Measurements from ENCODE around the gene BCOR.
A peak's percentile ranks its signal among the peaks of the same experiment; 100 is the strongest.

The BCOR gene

DNA sequence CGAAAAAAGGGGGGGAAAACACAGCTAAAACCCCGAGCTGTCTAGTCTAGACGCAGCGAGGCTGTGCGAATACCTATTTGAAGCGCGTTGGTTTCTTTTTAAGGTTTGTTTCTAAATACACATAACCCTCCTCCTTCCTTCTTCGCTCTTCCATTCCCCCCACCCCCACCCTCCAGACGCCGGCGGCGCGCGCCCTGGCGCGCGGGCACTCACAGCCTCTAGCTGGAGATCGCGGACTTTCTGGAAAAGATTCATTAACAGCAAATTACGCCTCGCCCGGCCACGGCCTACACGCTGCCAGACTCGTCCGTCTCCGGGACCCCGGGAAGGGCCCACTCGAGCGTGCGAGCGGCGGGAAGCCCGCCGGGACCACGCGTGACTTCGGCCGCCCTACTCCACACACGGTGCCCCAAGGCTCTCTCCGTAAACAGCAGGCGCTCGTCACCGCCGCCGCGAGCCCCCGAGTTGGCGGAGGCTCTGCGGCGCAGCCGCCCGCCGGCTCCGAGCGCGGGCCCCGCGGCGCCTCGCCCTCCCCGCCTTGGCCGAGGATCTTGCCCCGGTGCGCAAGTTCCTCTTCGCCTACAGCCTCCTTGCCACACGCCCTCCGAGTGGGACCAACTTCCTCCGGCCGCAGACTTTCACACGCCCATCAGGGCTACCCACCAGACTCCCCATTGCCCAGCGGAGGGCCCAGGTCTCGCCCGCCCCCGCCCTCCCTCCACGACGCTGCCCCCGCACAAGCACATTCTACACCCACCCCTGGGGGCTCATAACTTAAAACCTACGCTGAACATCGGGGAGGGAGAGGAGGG lies 2.0 kb downstream of the BCOR start:
- DNase-seq, result peak; percentile 54
- Histone ChIP-seq H3K9ac (ENCODE audit: low read length) (peak overlapping the region; percentile 62), H2BK120ac (ENCODE audit: low read depth, low read length) (peak overlapping the region; percentile 54), H3K18ac (ENCODE audit: low read depth in 1 of 2, low read length in 2 of 2) (peak overlapping the region; percentile 66 to 71), H2AFZ (ENCODE audit: low read depth, low read length) (no peak overlapping the region), H3K4me3 (ENCODE audit: insufficient read depth in 1 of 2, low read depth in 1 of 2, low read length in 2 of 2) (peak overlapping the region; percentile 71 to 76), H3K4me1 (ENCODE audit: control insufficient read depth, insufficient read depth, low read depth, low read length) (peaks cover 15% of the 10 kb centered on the region), H3K23ac (ENCODE audit: low read length in 2 of 2) (no peak overlapping the region), H4K91ac (ENCODE audit: low read length) (no peak overlapping the region), H3K4me2 (ENCODE audit: low read length, poor library complexity, severe bottlenecking) (peak overlapping the region; percentile 89), H3K14ac (ENCODE audit: low read length in 2 of 2) (peak overlapping the region in 1 of 2 experiments; percentile 65), H3K27me3 (ENCODE audit: control insufficient read depth in 1 of 2, insufficient read depth in 1 of 2, low read length in 2 of 2) (peaks cover 0 to 48% of the 10 kb centered on the region in 2 experiments), H4K8ac (ENCODE audit: low read length) (no peak overlapping the region), H3K9me3 (ENCODE audit: control insufficient read depth, low read length) (no peaks in the 10 kb centered on the region), H2AK5ac (ENCODE audit: low read length, severe bottlenecking) (no peak overlapping the region), H3K27ac (ENCODE audit: low read length, poor library complexity, severe bottlenecking) (peak overlapping the region; percentile 21), H2BK15ac (ENCODE audit: low read depth, poor library complexity, severe bottlenecking) (no peak overlapping the region), H2BK12ac (ENCODE audit: low read length in 2 of 2) (no peak overlapping the region), H3K36me3 (ENCODE audit: control insufficient read depth in 1 of 2, insufficient read depth in 2 of 2, low read depth in 1 of 2, low read length in 2 of 2) (no peaks in the 10 kb centered on the region), H2BK5ac (ENCODE audit: low read depth, low read length, poor library complexity, severe bottlenecking) (no peak overlapping the region), H3K79me1 (replicated peaks; ENCODE audit: low read length, poor library complexity, severe bottlenecking) (no peaks in the 10 kb centered on the region), H3K4ac (ENCODE audit: low read depth in 1 of 2, low read length in 2 of 2) (peak overlapping the region in 1 of 2 experiments; percentile 87)
- WGBS, result 0% methylated on average over 12 of the region's 80 CpGs

DNA sequence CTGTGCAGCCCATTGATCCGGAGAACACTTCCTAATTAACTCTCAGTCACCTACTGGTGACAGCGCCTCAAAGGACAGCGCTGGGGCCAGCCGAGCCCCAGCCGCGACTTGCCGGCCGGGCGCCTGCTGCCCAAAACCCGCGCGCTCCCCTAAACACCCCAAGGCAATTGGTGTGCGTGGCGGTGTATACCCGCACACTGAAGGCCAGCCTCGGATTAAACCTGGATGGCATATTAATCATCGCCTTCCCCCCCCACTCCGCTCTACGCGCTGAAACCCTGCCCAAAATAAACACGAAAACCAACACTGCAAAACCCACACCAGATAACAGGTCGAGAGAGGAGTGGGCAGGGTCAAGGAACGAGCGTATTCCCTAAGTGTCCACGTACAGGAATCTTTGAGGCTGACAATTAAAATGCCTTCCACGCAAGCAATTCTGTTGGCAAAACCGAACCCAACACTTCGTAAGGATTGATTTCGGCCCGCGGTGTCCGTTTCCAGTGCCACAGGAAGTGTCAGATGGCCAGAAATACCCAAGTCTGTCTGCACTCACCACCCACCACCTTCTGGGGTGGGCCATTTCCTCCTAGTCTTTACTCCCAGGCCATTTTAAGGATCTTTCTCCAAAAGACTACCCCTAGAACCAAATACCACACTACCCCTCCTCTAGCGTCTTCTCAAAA lies 2.7 kb downstream of the BCOR start:
- Histone ChIP-seq H3K4me3 (ENCODE audit: insufficient read depth in 1 of 2, low read depth in 1 of 2, low read length in 2 of 2) (peak overlapping the region; percentile 60 to 76), H3K9me3 (ENCODE audit: control insufficient read depth, low read length) (no peaks in the 10 kb centered on the region), H3K36me3 (ENCODE audit: control insufficient read depth in 1 of 2, insufficient read depth in 2 of 2, low read depth in 1 of 2, low read length in 2 of 2) (no peaks in the 10 kb centered on the region), H3K14ac (ENCODE audit: low read length in 2 of 2) (peak overlapping the region in 1 of 2 experiments; percentile 86), H4K8ac (ENCODE audit: low read length) (no peak overlapping the region), H2AFZ (ENCODE audit: low read depth, low read length) (no peak overlapping the region), H2BK120ac (ENCODE audit: low read depth, low read length) (peak overlapping the region; percentile 19), H3K27ac (ENCODE audit: low read length, poor library complexity, severe bottlenecking) (peak overlapping the region; percentile 21), H3K9ac (ENCODE audit: low read length) (peak overlapping the region; percentile 62), H3K4me1 (ENCODE audit: control insufficient read depth, insufficient read depth, low read depth, low read length) (peaks cover 15% of the 10 kb centered on the region), H2BK5ac (ENCODE audit: low read depth, low read length, poor library complexity, severe bottlenecking) (no peak overlapping the region), H3K27me3 (ENCODE audit: control insufficient read depth in 1 of 2, insufficient read depth in 1 of 2, low read length in 2 of 2) (peaks cover 0 to 48% of the 10 kb centered on the region in 2 experiments), H3K4me2 (ENCODE audit: low read length, poor library complexity, severe bottlenecking) (peak overlapping the region; percentile 89), H2AK5ac (ENCODE audit: low read length, severe bottlenecking) (no peak overlapping the region), H3K4ac (ENCODE audit: low read depth in 1 of 2, low read length in 2 of 2) (peak overlapping the region; percentile 39 to 79), H2BK12ac (ENCODE audit: low read length in 2 of 2) (no peak overlapping the region), H3K23ac (ENCODE audit: low read length in 2 of 2) (peak overlapping the region in 1 of 2 experiments; percentile 24), H3K79me1 (replicated peaks; ENCODE audit: low read length, poor library complexity, severe bottlenecking) (no peaks in the 10 kb centered on the region), H4K91ac (ENCODE audit: low read length) (no peak overlapping the region), H3K18ac (ENCODE audit: low read depth in 1 of 2, low read length in 2 of 2) (peak overlapping the region; percentile 50 to 78), H2BK15ac (ENCODE audit: low read depth, poor library complexity, severe bottlenecking) (no peak overlapping the region)
- under 1% methylated on average over 25 of the region's 33 CpGs for WGBS
- peak; percentile 47 for DNase-seq

DNA sequence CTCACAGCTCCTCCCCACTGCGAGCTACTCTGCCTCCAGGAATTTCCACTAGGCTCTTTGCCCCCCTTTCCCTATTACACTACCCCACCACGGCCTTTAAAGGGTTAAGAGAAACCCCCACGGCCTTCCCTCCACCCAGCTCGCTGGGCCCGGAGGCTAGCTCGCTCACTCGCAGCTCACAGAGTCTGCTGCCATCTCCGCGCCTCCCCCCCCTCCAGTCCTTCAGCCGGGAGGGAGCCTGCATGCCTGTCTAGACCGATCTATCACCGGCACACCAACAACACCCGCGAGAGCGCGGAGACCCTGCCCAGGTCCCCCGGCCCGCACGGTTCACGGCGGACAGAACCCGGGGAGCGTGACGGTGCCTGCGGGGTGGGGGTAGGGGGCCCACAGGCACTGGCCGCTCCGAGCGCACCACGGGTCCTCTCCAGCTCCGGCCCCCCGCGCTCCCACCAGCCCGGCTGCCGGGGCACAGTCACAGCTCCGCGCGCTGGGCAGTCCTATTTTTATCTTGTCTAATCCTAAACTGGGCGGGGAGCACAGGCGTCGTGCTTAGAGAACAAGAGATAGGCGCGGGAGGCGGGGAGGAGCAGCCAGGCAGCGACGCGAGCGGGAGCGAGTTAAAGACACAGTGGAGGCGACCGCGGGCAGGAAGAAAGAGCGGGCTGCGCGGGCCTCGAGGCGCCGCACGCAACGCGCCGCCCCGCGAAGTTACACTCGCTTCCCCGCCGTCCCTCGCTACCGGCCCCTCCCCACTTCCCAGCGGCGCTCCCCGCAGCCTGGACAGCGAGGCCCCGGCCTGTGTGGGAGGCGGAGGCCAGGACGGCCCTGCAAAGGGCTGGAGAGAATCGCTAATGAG lies 3.5 kb downstream of the BCOR start:
- peak overlapping the region in 1 of 2 experiments; percentile 31 for H2BK12ac ChIP-seq (ENCODE audit: low read length in 2 of 2)
- H3K36me3 ChIP-seq (ENCODE audit: control insufficient read depth in 1 of 2, insufficient read depth in 2 of 2, low read depth in 1 of 2, low read length in 2 of 2), result no peaks in the 10 kb centered on the region
- H4K91ac ChIP-seq (ENCODE audit: low read length), result peak overlapping the region; percentile 39
- no peak overlapping the region for H2BK5ac ChIP-seq (ENCODE audit: low read depth, low read length, poor library complexity, severe bottlenecking)
- H2AFZ ChIP-seq (ENCODE audit: low read depth, low read length), result no peak overlapping the region
- H3K4me2 ChIP-seq (ENCODE audit: low read length, poor library complexity, severe bottlenecking), result peak overlapping the region; percentile 89
- no peak overlapping the region for H4K8ac ChIP-seq (ENCODE audit: low read length)
- H3K23ac ChIP-seq (ENCODE audit: low read length in 2 of 2), result peak overlapping the region in 1 of 2 experiments; percentile 99
- no peak overlapping the region for H2AK5ac ChIP-seq (ENCODE audit: low read length, severe bottlenecking)
- no peaks in the 10 kb centered on the region for H3K79me1 ChIP-seq (replicated peaks; ENCODE audit: low read length, poor library complexity, severe bottlenecking)
- no peak overlapping the region for H3K27ac ChIP-seq (ENCODE audit: low read length, poor library complexity, severe bottlenecking)
- H3K4ac ChIP-seq (ENCODE audit: low read depth in 1 of 2, low read length in 2 of 2), result peak overlapping the region; percentile 39 to 79
- peaks cover 0 to 48% of the 10 kb centered on the region in 2 experiments for H3K27me3 ChIP-seq (ENCODE audit: control insufficient read depth in 1 of 2, insufficient read depth in 1 of 2, low read length in 2 of 2)
- peak overlapping the region; percentile 60 to 76 for H3K4me3 ChIP-seq (ENCODE audit: insufficient read depth in 1 of 2, low read depth in 1 of 2, low read length in 2 of 2)
- no peak overlapping the region for H2BK15ac ChIP-seq (ENCODE audit: low read depth, poor library complexity, severe bottlenecking)
- H3K4me1 ChIP-seq (ENCODE audit: control insufficient read depth, insufficient read depth, low read depth, low read length), result peaks cover 16% of the 10 kb centered on the region
- peak overlapping the region in 1 of 2 experiments; percentile 86 for H3K14ac ChIP-seq (ENCODE audit: low read length in 2 of 2)
- under 1% methylated on average over 39 of the region's 76 CpGs for WGBS
- peak overlapping the region; percentile 19 for H2BK120ac ChIP-seq (ENCODE audit: low read depth, low read length)
- H3K18ac ChIP-seq (ENCODE audit: low read depth in 1 of 2, low read length in 2 of 2), result peak overlapping the region; percentile 50 to 87
- H3K9ac ChIP-seq (ENCODE audit: low read length), result peak overlapping the region; percentile 62
- DNase-seq, result peak; percentile 85
- H3K9me3 ChIP-seq (ENCODE audit: control insufficient read depth, low read length), result no peaks in the 10 kb centered on the region

Measured in mesenchymal stem cell (in vitro differentiated cells and primary cell).